ENCODE results near the gene CEBPZ. TPM values are rescaled to one million over a fixed set of nuclear protein-coding genes. Genes with fewer than 3 reads are reported as not detected.
"Not testable (repeated sequence)": the region's sequence is repeated elsewhere in the genome, so short reads cannot be mapped to it uniquely, and the experiment has no call there.

The CEBPZ gene
- total RNA-seq, 2 experiments from 2014 or later = 92.3 to 102 TPM

GRCh38 chr2:37198681-37199065 lies 32.7 kb downstream of the CEBPZ start:
- ATAC-seq (ENCODE audit: poor library complexity) (no peak), DNase-seq (no peak)
- Mint-ChIP-seq H3K27ac (peak overlapping the region; percentile 65), H3K4me1 (ENCODE audit: low read depth) (peaks cover 42% of the 10 kb centered on the region), H3K9me3 (no peaks in the 10 kb centered on the region), H3K27me3 (no peaks in the 10 kb centered on the region), H3K4me3 (peak overlapping the region; percentile 62), H3K36me3 (ENCODE audit: low read depth) (peaks cover 43% of the 10 kb centered on the region)
- POLR2A ChIA-PET = interaction anchor here (0.5 to 3.1 kb wide), 2 partner anchors 13 to 17 kb away, joined by 3 to 10 read pairs; no protein-coding TSS in a partner anchor
- peaks cover 32% of the 10 kb centered on the region for H3K36me3 ChIP-seq (ENCODE audit: insufficient read depth, low read length)
- no peak for TF ChIP-seq CTCF (IDR thresholded peaks at IDR 0.05)
- H3K27ac ChIP-seq (ENCODE audit: low read depth in 1 of 2, low read length in 2 of 2) = no peak overlapping the region
- H3K27me3 ChIP-seq (ENCODE audit: control insufficient read depth in 1 of 2, insufficient read depth in 2 of 2, low read length in 2 of 2) = no peaks in the 10 kb centered on the region
- H3K4me1 ChIP-seq (ENCODE audit: insufficient read depth, low read length) = peaks cover 34% of the 10 kb centered on the region
- intact Hi-C loops (cut with DNase I, micrococcal nuclease) = loop anchor here (5.0 to 10.0 kb wide), 3 partner anchors 34 to 604 kb away; partner anchors contain the start of genes CEBPZ (in 1 of the 2), FEZ2 (in 1 of the 2), GPATCH11 (in 1 of the 2) and HEATR5B (in 1 of the 2)
- H3K4me3 ChIP-seq (ENCODE audit: low read length) = no peak overlapping the region
- CTCF ChIA-PET = interaction anchor here (0.6 kb wide), 2 partner anchors 59 to 1904 kb away, joined by 3 read pairs; no protein-coding TSS in a partner anchor
- no peaks in the 10 kb centered on the region for H3K9me3 ChIP-seq (ENCODE audit: control insufficient read depth in 1 of 2, insufficient read depth in 1 of 2, low read length in 2 of 2)

- CTCF ChIA-PET = no interaction called here
- Histone ChIP-seq H3K9me3 (ENCODE audit: control insufficient read depth in 1 of 2, insufficient read depth in 1 of 2, low read length in 2 of 2) (no peaks in the 10 kb centered on the region), H3K27ac (ENCODE audit: low read depth in 1 of 2, low read length in 2 of 2) (peak within 1 kb of the TSS; percentile 70 to 82), H3K4me3 (ENCODE audit: low read length) (peak within 1 kb of the TSS; percentile 87), H3K36me3 (ENCODE audit: insufficient read depth, low read length) (peaks cover 16% of the 10 kb centered on the region), H3K4me1 (ENCODE audit: insufficient read depth, low read length) (peaks cover 34% of the 10 kb centered on the region), H3K27me3 (ENCODE audit: control insufficient read depth in 1 of 2, insufficient read depth in 2 of 2, low read length in 2 of 2) (no peaks in the 10 kb centered on the region)
- Mint-ChIP-seq H3K4me3 (peak within 1 kb of the TSS; percentile 99), H3K27me3 (no peaks in the 10 kb centered on the region), H3K4me1 (ENCODE audit: low read depth) (peaks cover 35% of the 10 kb centered on the region), H3K36me3 (ENCODE audit: low read depth) (peaks cover 23% of the 10 kb centered on the region), H3K9me3 (no peaks in the 10 kb centered on the region), H3K27ac (peak within 1 kb of the TSS; percentile 95)
- POLR2A ChIA-PET = interaction anchor here (0.8 to 3.1 kb wide), 7 partner anchors 15 to 476 kb away, joined by 3 to 14 read pairs (median 5); partner anchors contain the start of genes CEBPZ, EIF2AK2, GPATCH11 and HEATR5B
- intact Hi-C loops (cut with DNase I, micrococcal nuclease) = loop anchor here (2.0 to 10.0 kb wide), 5 partner anchors 34 to 602 kb away; partner anchors contain the start of genes CEBPZ (in 2 of the 2), NDUFAF7 (in 2 of the 2), EIF2AK2 (in 1 of the 2) and FEZ2 (in 1 of the 2)
- DNase-seq (peak; percentile 81 to 94 (median 90)), ATAC-seq (ENCODE audit: poor library complexity) (peak; percentile 87)
- TF ChIP-seq CTCF (IDR thresholded peaks at IDR 0.05) = no peak
Observed at GRCh38 chr2:37196320-37197195, 34.8 kb downstream of the CEBPZ start, which contains the start of gene CEBPZOS. TSS of gene CEBPZOS (plus strand) at chr2:37196496. CDS start at chr2:37199705, 3,209 bp downstream.

GRCh38 chr2:37195862-37196319 lies 35.5 kb downstream of the CEBPZ start:
- H3K4me1 ChIP-seq (ENCODE audit: insufficient read depth, low read length) = peaks cover 34% of the 10 kb centered on the region
- H3K27me3 Mint-ChIP-seq; ATAC-seq (ENCODE audit: poor library complexity); H3K36me3 ChIP-seq (ENCODE audit: insufficient read depth, low read length); H3K9me3 Mint-ChIP-seq; H3K27me3 ChIP-seq (ENCODE audit: control insufficient read depth in 1 of 2, insufficient read depth in 2 of 2, low read length in 2 of 2); H3K9me3 ChIP-seq (ENCODE audit: control insufficient read depth in 1 of 2, insufficient read depth in 1 of 2, low read length in 2 of 2); CTCF ChIA-PET: not testable (repeated sequence)
- intact Hi-C loops (cut with DNase I, micrococcal nuclease) = loop anchor here (2.0 to 10.0 kb wide), 5 partner anchors 35 to 601 kb away; partner anchors contain the start of genes CEBPZ (in 2 of the 2), NDUFAF7 (in 2 of the 2), EIF2AK2 (in 1 of the 2) and FEZ2 (in 1 of the 2)
- H3K36me3 Mint-ChIP-seq (ENCODE audit: low read depth) = peaks cover 17% of the 10 kb centered on the region
- H3K4me1 Mint-ChIP-seq (ENCODE audit: low read depth) = peaks cover 29% of the 10 kb centered on the region
- H3K4me3 ChIP-seq (ENCODE audit: low read length) = peak overlapping the region; percentile 87
- peak overlapping the region; percentile 70 to 82 for H3K27ac ChIP-seq (ENCODE audit: low read depth in 1 of 2, low read length in 2 of 2)
- POLR2A ChIA-PET = interaction anchor here (0.8 to 1.8 kb wide), 5 partner anchors 36 to 128 kb away, joined by 3 to 14 read pairs (median 5); partner anchors contain the start of genes CEBPZ, EIF2AK2, GPATCH11 and HEATR5B
- peak overlapping the region; percentile 99 for H3K4me3 Mint-ChIP-seq
- peak overlapping the region; percentile 95 for H3K27ac Mint-ChIP-seq
- DNase-seq = peak in 1 of 14 experiments; percentile 6
